Epithelial cell of proximal tubule (primary cell): ENCODE results near the gene JARID2. TPM values are rescaled to one million over a fixed set of nuclear protein-coding genes. Genes with fewer than 3 reads are reported as not detected.
A peak's percentile ranks its signal among the peaks of the same experiment; 100 is the strongest.

ENCODE experiments used
- DNase-seq: peaks from one replicate; pipeline ENCODE4 v3.0.0-alpha.2; 2011; ENCODE audit warnings: low read depth
- H3K4me3 ChIP-seq: 2 replicates; pipeline ENCODE4 v1.5.1; 2011; ENCODE audit warnings: low read depth, mild to moderate bottlenecking, low read length
- total RNA-seq: library from RNA; depleted of rRNA; stranded (reverse); fragments of >200 nt; gene quantifications from 2 replicates; pipeline ENCODE4 v1.2.3, GENCODE V29; 2015
- TF ChIP-seq, protein P1 (sequence below): conservative IDR thresholded peaks from 2 replicates; pipeline ENCODE4 v1.5.1; 2012; ENCODE audit warnings: low read depth, mild to moderate bottlenecking, low read length

The JARID2 gene
- total RNA-seq, 1 donor from 2014 or later = 5.1 TPM

- no peak for DNase-seq
- H3K4me3 ChIP-seq = no peak overlapping the region
- TF ChIP-seq, protein P1, sequence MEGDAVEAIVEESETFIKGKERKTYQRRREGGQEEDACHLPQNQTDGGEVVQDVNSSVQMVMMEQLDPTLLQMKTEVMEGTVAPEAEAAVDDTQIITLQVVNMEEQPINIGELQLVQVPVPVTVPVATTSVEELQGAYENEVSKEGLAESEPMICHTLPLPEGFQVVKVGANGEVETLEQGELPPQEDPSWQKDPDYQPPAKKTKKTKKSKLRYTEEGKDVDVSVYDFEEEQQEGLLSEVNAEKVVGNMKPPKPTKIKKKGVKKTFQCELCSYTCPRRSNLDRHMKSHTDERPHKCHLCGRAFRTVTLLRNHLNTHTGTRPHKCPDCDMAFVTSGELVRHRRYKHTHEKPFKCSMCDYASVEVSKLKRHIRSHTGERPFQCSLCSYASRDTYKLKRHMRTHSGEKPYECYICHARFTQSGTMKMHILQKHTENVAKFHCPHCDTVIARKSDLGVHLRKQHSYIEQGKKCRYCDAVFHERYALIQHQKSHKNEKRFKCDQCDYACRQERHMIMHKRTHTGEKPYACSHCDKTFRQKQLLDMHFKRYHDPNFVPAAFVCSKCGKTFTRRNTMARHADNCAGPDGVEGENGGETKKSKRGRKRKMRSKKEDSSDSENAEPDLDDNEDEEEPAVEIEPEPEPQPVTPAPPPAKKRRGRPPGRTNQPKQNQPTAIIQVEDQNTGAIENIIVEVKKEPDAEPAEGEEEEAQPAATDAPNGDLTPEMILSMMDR = no peak
These were observed 298.5 kb downstream of the JARID2 start for GRCh38 chr6:15544321-15544900.

GRCh38 chr6:15546591-15546990, 300.7 kb downstream of the JARID2 start:
- TF ChIP-seq, protein P1 = no peak
- no peak for DNase-seq
- H3K4me3 ChIP-seq = no peak overlapping the region

DNA sequence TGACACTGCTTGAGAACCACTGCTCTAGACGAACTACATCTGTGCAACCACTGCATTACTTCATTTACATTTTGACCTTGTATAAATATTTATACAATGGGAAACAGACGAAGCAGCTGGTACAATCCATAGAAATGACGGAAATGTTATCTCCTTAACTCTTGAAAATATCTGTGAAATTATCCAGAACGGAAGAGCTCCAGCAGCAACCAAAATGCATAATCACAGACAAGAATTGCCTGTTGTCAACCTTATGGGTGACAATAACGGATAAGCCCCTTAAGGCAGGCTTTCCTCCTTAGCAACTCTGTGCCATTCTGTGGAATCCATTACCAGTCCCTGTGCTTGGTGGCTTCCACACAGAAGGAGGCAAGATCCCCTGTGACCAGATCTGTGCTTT, 301.5 kb downstream of the JARID2 start:
- no peak for DNase-seq
- no peak overlapping the region for H3K4me3 ChIP-seq
- TF ChIP-seq, protein P1 = no peak

- TF ChIP-seq, protein P1 = no peak
- no peak overlapping the region for H3K4me3 ChIP-seq
- no peak for DNase-seq
These were observed 303.5 kb downstream of the JARID2 start for GRCh38 chr6:15549371-15549770.

DNA sequence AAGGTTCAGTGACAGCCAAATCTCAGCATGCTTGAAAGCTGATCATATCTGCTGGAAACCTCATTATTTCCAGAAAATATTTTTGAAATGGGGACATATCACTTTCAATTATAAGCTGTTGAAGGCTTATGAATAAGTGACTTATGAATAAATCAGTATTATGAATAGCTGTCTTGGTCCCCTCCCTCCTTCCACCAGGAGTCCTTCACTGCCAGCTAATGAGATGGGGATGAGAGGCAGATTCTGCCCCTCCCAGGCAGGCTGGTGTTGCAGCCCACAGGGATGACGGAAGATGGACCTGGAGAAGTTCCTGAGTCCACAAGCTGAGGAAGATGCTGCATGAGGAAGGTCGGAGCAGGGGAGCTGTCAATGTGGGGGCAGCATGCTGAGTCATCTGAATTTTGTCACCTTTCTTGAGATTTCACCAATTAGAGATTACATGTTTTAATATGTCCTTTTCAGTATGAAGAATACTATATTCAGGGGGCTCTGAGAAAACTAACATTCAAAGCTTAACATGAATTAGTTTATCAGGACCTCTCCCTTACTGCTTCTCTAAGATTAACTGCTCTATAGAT, 304.8 kb downstream of the JARID2 start:
- TF ChIP-seq, protein P1 = no peak
- no peak overlapping the region for H3K4me3 ChIP-seq
- DNase-seq = no peak

DNA sequence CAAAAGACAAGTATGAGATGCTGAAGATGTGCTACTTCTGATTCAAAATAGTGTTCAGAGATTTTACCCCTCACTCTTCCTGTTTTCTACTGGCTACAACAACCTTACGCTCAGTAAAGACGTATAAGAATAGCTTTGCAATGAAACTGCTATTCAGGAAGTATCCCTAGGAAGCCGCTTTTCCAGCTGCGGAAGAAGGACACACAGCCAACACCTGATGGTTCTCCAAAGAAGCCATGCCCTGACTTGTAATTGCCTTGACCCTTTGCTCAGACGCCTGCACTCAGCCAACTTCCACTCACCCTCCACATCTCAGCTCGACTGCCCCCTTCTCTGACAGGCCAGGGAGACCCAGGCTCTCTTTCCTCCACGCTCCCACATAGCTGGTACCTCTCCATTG, 305.4 kb downstream of the JARID2 start:
- H3K4me3 ChIP-seq = no peak overlapping the region
- TF ChIP-seq, protein P1 = no peak
- no peak for DNase-seq

- peak; percentile 60 for DNase-seq
- TF ChIP-seq, protein P1 = no peak
- no peak overlapping the region for H3K4me3 ChIP-seq
These were observed 305.9 kb downstream of the JARID2 start for GRCh38 chr6:15551798-15552197.
